Peyer's patch (tissue), 4 donors: ENCODE measurements around the gene SERPINA4.

Experiments
- POLR2A ChIP-seq, 2 donors: fragments of 450-650 bp; IDR thresholded peaks; one replicate each; pipeline ENCODE4 v1.5.1; 2017; ENCODE audit warnings: antibody characterized with exemption in 2 of 2, mild to moderate bottlenecking in 2 of 2, moderate library complexity in 2 of 2
- TF ChIP-seq, protein P1 (sequence below), 6 experiments: fragments of 450-650 bp in 4 of 6; fragments of 200-600 bp in 2 of 6; sonication (generic) in 1 of 6; IDR thresholded peaks; one replicate each; pipeline ENCODE4 v1.5.1; 2017 to 2019; ENCODE audit warnings: antibody characterized with exemption in 6 of 6, mild to moderate bottlenecking in 3 of 6, moderate library complexity in 1 of 6

DNA sequence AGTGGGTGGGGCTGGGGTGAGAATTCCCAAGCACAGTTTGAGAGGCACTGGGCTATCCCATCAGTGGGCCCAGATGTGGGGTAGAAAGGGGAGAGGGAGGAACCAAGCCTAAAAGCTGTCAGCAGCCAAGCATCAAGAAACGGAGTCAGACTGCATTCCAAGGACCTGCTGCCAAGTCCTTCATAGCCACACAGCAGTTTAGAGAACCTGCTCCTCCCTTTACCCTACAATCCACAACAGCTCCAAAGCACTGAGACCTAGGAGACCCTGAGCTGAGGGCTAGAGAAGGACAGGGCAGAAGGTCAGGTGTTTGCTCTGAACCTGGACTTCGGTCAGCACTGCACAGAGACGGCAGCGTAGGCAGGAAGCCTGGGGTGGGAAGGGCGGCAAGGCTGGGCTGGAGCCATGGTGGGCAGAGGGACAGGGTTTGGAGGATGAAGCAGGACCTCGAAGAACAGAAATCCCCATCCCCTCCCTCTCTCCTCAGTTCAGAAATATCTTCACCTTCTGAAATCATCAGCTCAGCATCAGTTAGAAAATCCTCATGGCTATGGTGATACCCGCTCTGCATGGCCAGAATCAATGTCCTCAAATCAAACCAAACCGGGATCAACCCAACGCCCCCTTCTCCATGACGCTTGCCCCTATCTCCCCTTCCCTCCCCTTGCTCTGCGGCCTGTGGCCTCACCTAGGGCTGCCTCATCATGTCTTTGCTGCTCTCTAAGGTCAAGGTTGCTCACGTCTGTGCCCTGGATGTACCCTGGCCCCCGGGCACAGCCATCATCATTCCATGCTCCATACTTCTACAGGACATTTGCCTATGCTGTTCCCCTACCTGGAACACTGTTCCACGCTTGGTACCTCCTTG, 12.9 kb upstream of the SERPINA4 start:
- TF ChIP-seq, protein P1, sequence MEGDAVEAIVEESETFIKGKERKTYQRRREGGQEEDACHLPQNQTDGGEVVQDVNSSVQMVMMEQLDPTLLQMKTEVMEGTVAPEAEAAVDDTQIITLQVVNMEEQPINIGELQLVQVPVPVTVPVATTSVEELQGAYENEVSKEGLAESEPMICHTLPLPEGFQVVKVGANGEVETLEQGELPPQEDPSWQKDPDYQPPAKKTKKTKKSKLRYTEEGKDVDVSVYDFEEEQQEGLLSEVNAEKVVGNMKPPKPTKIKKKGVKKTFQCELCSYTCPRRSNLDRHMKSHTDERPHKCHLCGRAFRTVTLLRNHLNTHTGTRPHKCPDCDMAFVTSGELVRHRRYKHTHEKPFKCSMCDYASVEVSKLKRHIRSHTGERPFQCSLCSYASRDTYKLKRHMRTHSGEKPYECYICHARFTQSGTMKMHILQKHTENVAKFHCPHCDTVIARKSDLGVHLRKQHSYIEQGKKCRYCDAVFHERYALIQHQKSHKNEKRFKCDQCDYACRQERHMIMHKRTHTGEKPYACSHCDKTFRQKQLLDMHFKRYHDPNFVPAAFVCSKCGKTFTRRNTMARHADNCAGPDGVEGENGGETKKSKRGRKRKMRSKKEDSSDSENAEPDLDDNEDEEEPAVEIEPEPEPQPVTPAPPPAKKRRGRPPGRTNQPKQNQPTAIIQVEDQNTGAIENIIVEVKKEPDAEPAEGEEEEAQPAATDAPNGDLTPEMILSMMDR (IDR thresholded peaks at IDR 0.05), result no peak
- TF ChIP-seq POLR2A (IDR thresholded peaks at IDR 0.05), result no peak
